PFSK-1 (cell line): ENCODE measurements around the gene LRRC32.

ENCODE experiments used
- FOXP2 ChIP-seq: optimal IDR thresholded peaks from 2 replicates; pipeline ENCODE3; 2011; ENCODE audit warnings: borderline replicate concordance, control low read depth, inconsistent platforms; ENCODE audit not compliant: insufficient read depth; ENCODE audit errors: extremely low read length, extremely low read depth
- POLR2AphosphoS5 ChIP-seq: IDR thresholded peaks from 2 replicates; pipeline ENCODE4 v1.6.1; 2012; ENCODE audit warnings: low read depth, mild to moderate bottlenecking, control low read depth, low read length, moderate library complexity
- REST ChIP-seq, 2 experiments: IDR thresholded peaks; 2 replicates each; pipeline versions ENCODE4 v1.6.1 to v1.8.0; 2011 to 2012; ENCODE audit warnings: low read depth in 2 of 2, low read length in 2 of 2, control low read depth in 1 of 2, inconsistent platforms in 1 of 2, mild to moderate bottlenecking in 1 of 2, moderate library complexity in 1 of 2; ENCODE audit not compliant: insufficient read depth in 1 of 2
- SIN3A ChIP-seq: IDR thresholded peaks from 2 replicates; pipeline ENCODE4 v1.6.1; 2012; ENCODE audit warnings: mild to moderate bottlenecking, low read length, moderate library complexity, borderline replicate concordance; ENCODE audit not compliant: insufficient read depth
- TAF1 ChIP-seq: IDR thresholded peaks from 2 replicates; pipeline ENCODE4 v1.6.1; 2012; ENCODE audit warnings: low read length, control low read depth, borderline replicate concordance; ENCODE audit not compliant: insufficient read depth

DNA sequence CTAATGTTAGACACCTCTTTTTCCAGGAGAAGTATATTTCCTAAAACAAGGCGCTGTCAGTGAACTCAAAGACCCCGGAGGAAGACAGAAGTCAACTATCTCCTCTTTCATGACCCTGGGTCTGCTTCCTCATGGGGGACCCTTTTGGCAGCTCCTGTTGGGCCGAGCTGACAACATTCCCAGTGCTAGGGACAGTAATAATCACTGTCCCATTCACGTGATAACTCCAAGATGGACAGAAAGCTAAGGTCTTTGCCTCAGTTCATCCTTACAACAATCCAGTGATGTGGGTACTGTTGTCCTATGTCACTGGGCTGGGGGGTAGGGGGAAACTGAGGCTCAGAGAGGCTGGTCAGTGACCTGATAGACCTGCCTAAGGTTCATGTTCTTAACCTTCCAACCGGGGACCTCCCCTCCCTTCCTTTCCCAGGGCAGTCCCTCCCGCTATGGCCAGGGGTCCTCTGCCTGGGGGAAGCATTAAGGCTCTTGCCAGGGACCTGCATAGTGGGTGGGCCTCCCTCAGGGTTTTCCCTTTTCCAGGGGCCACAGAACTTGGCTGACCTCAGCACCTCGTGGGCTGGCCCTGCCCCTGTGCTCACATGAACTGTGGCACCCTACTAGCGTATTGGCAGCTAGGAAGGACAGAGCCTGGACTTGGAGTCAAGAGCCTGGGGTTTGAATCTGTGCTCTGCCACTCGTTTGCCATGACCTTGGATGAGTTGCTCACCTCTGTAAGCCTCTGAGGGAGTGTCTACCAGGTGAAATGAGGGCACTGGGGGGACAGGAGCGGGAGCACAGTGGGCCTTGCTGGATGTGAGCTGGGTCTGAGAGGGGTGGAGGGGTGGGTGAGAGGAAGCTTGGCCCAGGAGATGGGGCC is 53.6 kb downstream of the LRRC32 start:
- TF ChIP-seq TAF1 = no peak
- no peak for TF ChIP-seq POLR2AphosphoS5
- TF ChIP-seq REST (IDR thresholded peaks at IDR 0.05; ENCODE audit: insufficient read depth in 1 of 2, low read depth in 2 of 2, low read length in 2 of 2) = no peak
- TF ChIP-seq SIN3A = no peak
- TF ChIP-seq FOXP2 = no peak
